ENCODE results near the gene OPALIN. TPM values are rescaled to one million over a fixed set of nuclear protein-coding genes. Genes with fewer than 3 reads are reported as not detected.

The OPALIN gene
- total and polyA plus RNA-seq, 2 donors from 2014 or later, result not detected

DNA sequence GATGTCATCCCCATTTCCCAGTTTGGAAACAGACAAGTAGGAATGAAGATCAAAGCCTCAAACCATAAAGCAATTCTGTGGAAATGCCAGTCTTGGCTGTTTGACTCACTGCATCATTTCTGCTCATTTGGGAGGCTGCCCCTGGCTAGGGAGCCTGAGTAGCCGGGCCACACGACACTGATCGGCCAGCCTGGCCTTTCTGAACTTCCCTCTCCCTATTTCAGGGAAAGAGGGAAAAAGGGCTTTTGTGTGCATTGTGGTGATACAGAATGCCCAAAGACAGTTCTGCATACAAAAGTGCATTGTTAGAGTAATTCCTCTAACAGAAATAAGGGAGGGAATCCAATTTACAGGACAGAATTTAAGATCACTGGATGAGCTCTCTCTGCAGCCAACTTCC is 41.7 kb upstream of the OPALIN start:
- FAIRE-seq (no peak), DNase-seq (no peak)
- Histone ChIP-seq H3K9ac (ENCODE audit: low read length in 3 of 3) (no peak overlapping the region), H3K27ac (ENCODE audit: low read depth in 2 of 2, low read length in 2 of 2) (no peak overlapping the region), H3K36me3 (ENCODE audit: control insufficient read depth in 2 of 3, insufficient read depth in 3 of 3, low read length in 3 of 3) (no peaks in the 10 kb centered on the region), H3K9me3 (ENCODE audit: control insufficient read depth in 2 of 3, insufficient read depth in 1 of 3, low read length in 3 of 3) (no peaks in the 10 kb centered on the region), H3K4me1 (ENCODE audit: control insufficient read depth in 2 of 3, insufficient read depth in 2 of 3, low read depth in 1 of 3, low read length in 3 of 3) (no peaks in the 10 kb centered on the region), H3K27me3 (ENCODE audit: control insufficient read depth, insufficient read depth, low read length) (no peaks in the 10 kb centered on the region), H3K4me3 (ENCODE audit: low read length in 3 of 3) (no peak overlapping the region)
- TF ChIP-seq, protein P1, sequence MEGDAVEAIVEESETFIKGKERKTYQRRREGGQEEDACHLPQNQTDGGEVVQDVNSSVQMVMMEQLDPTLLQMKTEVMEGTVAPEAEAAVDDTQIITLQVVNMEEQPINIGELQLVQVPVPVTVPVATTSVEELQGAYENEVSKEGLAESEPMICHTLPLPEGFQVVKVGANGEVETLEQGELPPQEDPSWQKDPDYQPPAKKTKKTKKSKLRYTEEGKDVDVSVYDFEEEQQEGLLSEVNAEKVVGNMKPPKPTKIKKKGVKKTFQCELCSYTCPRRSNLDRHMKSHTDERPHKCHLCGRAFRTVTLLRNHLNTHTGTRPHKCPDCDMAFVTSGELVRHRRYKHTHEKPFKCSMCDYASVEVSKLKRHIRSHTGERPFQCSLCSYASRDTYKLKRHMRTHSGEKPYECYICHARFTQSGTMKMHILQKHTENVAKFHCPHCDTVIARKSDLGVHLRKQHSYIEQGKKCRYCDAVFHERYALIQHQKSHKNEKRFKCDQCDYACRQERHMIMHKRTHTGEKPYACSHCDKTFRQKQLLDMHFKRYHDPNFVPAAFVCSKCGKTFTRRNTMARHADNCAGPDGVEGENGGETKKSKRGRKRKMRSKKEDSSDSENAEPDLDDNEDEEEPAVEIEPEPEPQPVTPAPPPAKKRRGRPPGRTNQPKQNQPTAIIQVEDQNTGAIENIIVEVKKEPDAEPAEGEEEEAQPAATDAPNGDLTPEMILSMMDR (IDR thresholded peaks at IDR 0.05; ENCODE audit: borderline replicate concordance, extremely low read depth, insufficient read depth), result no peak
- intact Hi-C loops (cut with DNase I), result no loop called here

GRCh38 chr10:96397902-96398301 is 39.1 kb upstream of the OPALIN start:
- no peaks in the 10 kb centered on the region for H3K9me3 ChIP-seq (ENCODE audit: control insufficient read depth in 2 of 3, insufficient read depth in 1 of 3, low read length in 3 of 3)
- no peaks in the 10 kb centered on the region for H3K4me1 ChIP-seq (ENCODE audit: control insufficient read depth in 2 of 3, insufficient read depth in 2 of 3, low read depth in 1 of 3, low read length in 3 of 3)
- FAIRE-seq, result no peak
- no peak overlapping the region for H3K4me3 ChIP-seq (ENCODE audit: low read length in 3 of 3)
- DNase-seq, result no peak
- TF ChIP-seq, protein P1 (IDR thresholded peaks at IDR 0.05; ENCODE audit: borderline replicate concordance, extremely low read depth, insufficient read depth), result no peak
- no peaks in the 10 kb centered on the region for H3K27me3 ChIP-seq (ENCODE audit: control insufficient read depth, insufficient read depth, low read length)
- no peaks in the 10 kb centered on the region for H3K36me3 ChIP-seq (ENCODE audit: control insufficient read depth in 2 of 3, insufficient read depth in 3 of 3, low read length in 3 of 3)
- H3K27ac ChIP-seq (ENCODE audit: low read depth in 2 of 2, low read length in 2 of 2), result no peak overlapping the region
- H3K9ac ChIP-seq (ENCODE audit: low read length in 3 of 3), result no peak overlapping the region
- intact Hi-C loops (cut with DNase I), result no loop called here

GRCh38 chr10:96395931-96396877 is 37.4 kb upstream of the OPALIN start:
- Histone ChIP-seq H3K9ac (ENCODE audit: low read length in 3 of 3) (no peak overlapping the region), H3K4me1 (ENCODE audit: control insufficient read depth in 2 of 3, insufficient read depth in 2 of 3, low read depth in 1 of 3, low read length in 3 of 3) (no peaks in the 10 kb centered on the region), H3K27me3 (ENCODE audit: control insufficient read depth, insufficient read depth, low read length) (no peaks in the 10 kb centered on the region), H3K36me3 (ENCODE audit: control insufficient read depth in 2 of 3, insufficient read depth in 3 of 3, low read length in 3 of 3) (no peaks in the 10 kb centered on the region), H3K27ac (ENCODE audit: low read depth in 2 of 2, low read length in 2 of 2) (no peak overlapping the region), H3K4me3 (ENCODE audit: low read length in 3 of 3) (peak overlapping the region in 2 of 3 donors; percentile 10 to 61), H3K9me3 (ENCODE audit: control insufficient read depth in 2 of 3, insufficient read depth in 1 of 3, low read length in 3 of 3) (no peaks in the 10 kb centered on the region)
- DNase-seq, result peak in 4 of 5 donors; percentile 75 to 87 (median 81)
- FAIRE-seq, result no peak
- intact Hi-C loops (cut with DNase I), result no loop called here
- TF ChIP-seq, protein P1 (IDR thresholded peaks at IDR 0.05; ENCODE audit: borderline replicate concordance, extremely low read depth, insufficient read depth), result peak; percentile 76
